Raji (cell line): ENCODE measurements around the gene CXCL12.

ENCODE experiments used
- POLR2A ChIP-seq: IDR thresholded peaks from 2 replicates; pipeline ENCODE4 v1.6.1; 2011; ENCODE audit warnings: low read depth, low read length, control low read depth; ENCODE audit not compliant: insufficient read depth

Gene CXCL12

GRCh38 chr10:44393834-44394547 lies 9.1 kb upstream of the CXCL12 start:
- TF ChIP-seq POLR2A = no peak

GRCh38 chr10:44393051-44393630 lies 8.2 kb upstream of the CXCL12 start:
- TF ChIP-seq POLR2A = no peak

- TF ChIP-seq POLR2A = no peak
These were observed 7.5 kb upstream of the CXCL12 start for GRCh38 chr10:44392420-44392819.

- no peak for TF ChIP-seq POLR2A
These were observed 7.1 kb upstream of the CXCL12 start for GRCh38 chr10:44391981-44392380.

GRCh38 chr10:44390585-44391072 lies 5.7 kb upstream of the CXCL12 start:
- TF ChIP-seq POLR2A = no peak

- no peak for TF ChIP-seq POLR2A
These were observed 4.7 kb upstream of the CXCL12 start for GRCh38 chr10:44389556-44389955.

- no peak for TF ChIP-seq POLR2A
These were observed 4.3 kb upstream of the CXCL12 start for GRCh38 chr10:44389150-44389549.

GRCh38 chr10:44388641-44389040 lies 3.7 kb upstream of the CXCL12 start:
- no peak for TF ChIP-seq POLR2A

- no peak for TF ChIP-seq POLR2A
These were observed 3.0 kb upstream of the CXCL12 start for GRCh38 chr10:44387853-44388251.

GRCh38 chr10:44386546-44387052 lies 1.7 kb upstream of the CXCL12 start:
- no peak for TF ChIP-seq POLR2A

- no peak for TF ChIP-seq POLR2A
These were observed 972 bp upstream of the CXCL12 start for GRCh38 chr10:44385696-44386441.

GRCh38 chr10:44384601-44385025 lies 284 bp downstream of the CXCL12 start:
- TF ChIP-seq POLR2A = no peak

GRCh38 chr10:44383749-44384600 lies 922 bp downstream of the CXCL12 start:
- TF ChIP-seq POLR2A = no peak

GRCh38 chr10:44382981-44383748 lies 1.7 kb downstream of the CXCL12 start:
- TF ChIP-seq POLR2A = no peak

GRCh38 chr10:44382131-44382858 lies 2.6 kb downstream of the CXCL12 start:
- TF ChIP-seq POLR2A = no peak
